ENCODE measurements around the gene LRRC66.

Gene LRRC66

GRCh38 chr4:52010986-52011385 is 9.2 kb downstream of the LRRC66 start:
- Histone ChIP-seq H3K4me2 (ENCODE audit: low read depth, low read length, poor library complexity, severe bottlenecking) (no peak overlapping the region), H3K36me3 (ENCODE audit: low read length) (no peaks in the 10 kb centered on the region), H2AFZ (ENCODE audit: low read depth, low read length, severe bottlenecking) (no peak overlapping the region), H3K9me2 (replicated peaks; ENCODE audit: insufficient read depth, low read length) (no peaks in the 10 kb centered on the region), H3K27me3 (ENCODE audit: low read length) (no peaks in the 10 kb centered on the region), H3K27ac (ENCODE audit: low read depth, low read length) (no peak overlapping the region), H4K20me1 (ENCODE audit: low read depth, low read length) (no peaks in the 10 kb centered on the region), H3K9ac (ENCODE audit: low read length) (no peak overlapping the region), H3F3A (ENCODE audit: insufficient read depth) (no peaks in the 10 kb centered on the region), H3K4me3 (ENCODE audit: insufficient read depth, low read length, poor library complexity, severe bottlenecking) (no peak overlapping the region), H3K9me3 (ENCODE audit: insufficient read depth, low read length) (no peaks in the 10 kb centered on the region), H3K79me2 (ENCODE audit: insufficient read depth, low read length) (no peaks in the 10 kb centered on the region)
- TF ChIP-seq CTCF (IDR thresholded peaks at IDR 0.05; ENCODE audit: insufficient read depth, low read length, poor library complexity, severe bottlenecking) (no peak), EZH2phosphoT487 (conservative IDR thresholded peaks at IDR 0.05; ENCODE audit: low read length) (no peak)

GRCh38 chr4:52006887-52007286 is 13.3 kb downstream of the LRRC66 start:
- Histone ChIP-seq H3K4me3 (ENCODE audit: insufficient read depth, low read length, poor library complexity, severe bottlenecking) (no peak overlapping the region), H3K9me2 (replicated peaks; ENCODE audit: insufficient read depth, low read length) (no peaks in the 10 kb centered on the region), H3K36me3 (ENCODE audit: low read length) (no peaks in the 10 kb centered on the region), H2AFZ (ENCODE audit: low read depth, low read length, severe bottlenecking) (no peak overlapping the region), H3K27me3 (ENCODE audit: low read length) (no peaks in the 10 kb centered on the region), H3K27ac (ENCODE audit: low read depth, low read length) (no peak overlapping the region), H4K20me1 (ENCODE audit: low read depth, low read length) (no peaks in the 10 kb centered on the region), H3K4me2 (ENCODE audit: low read depth, low read length, poor library complexity, severe bottlenecking) (no peak overlapping the region), H3F3A (ENCODE audit: insufficient read depth) (no peaks in the 10 kb centered on the region), H3K9me3 (ENCODE audit: insufficient read depth, low read length) (no peaks in the 10 kb centered on the region), H3K9ac (ENCODE audit: low read length) (no peak overlapping the region), H3K79me2 (ENCODE audit: insufficient read depth, low read length) (no peaks in the 10 kb centered on the region)
- no peak for TF ChIP-seq CTCF (IDR thresholded peaks at IDR 0.05; ENCODE audit: insufficient read depth, low read length, poor library complexity, severe bottlenecking)
- no peak for TF ChIP-seq EZH2phosphoT487 (conservative IDR thresholded peaks at IDR 0.05; ENCODE audit: low read length)

GRCh38 chr4:52005604-52006273 is 14.4 kb downstream of the LRRC66 start:
- Histone ChIP-seq H3K9me2 (replicated peaks; ENCODE audit: insufficient read depth, low read length) (no peaks in the 10 kb centered on the region), H3K9ac (ENCODE audit: low read length) (no peak overlapping the region), H2AFZ (ENCODE audit: low read depth, low read length, severe bottlenecking) (no peak overlapping the region), H3K36me3 (ENCODE audit: low read length) (no peaks in the 10 kb centered on the region), H3K27me3 (ENCODE audit: low read length) (no peaks in the 10 kb centered on the region), H3K4me3 (ENCODE audit: insufficient read depth, low read length, poor library complexity, severe bottlenecking) (no peak overlapping the region), H4K20me1 (ENCODE audit: low read depth, low read length) (no peaks in the 10 kb centered on the region), H3K79me2 (ENCODE audit: insufficient read depth, low read length) (no peaks in the 10 kb centered on the region), H3K9me3 (ENCODE audit: insufficient read depth, low read length) (no peaks in the 10 kb centered on the region), H3K4me2 (ENCODE audit: low read depth, low read length, poor library complexity, severe bottlenecking) (no peak overlapping the region), H3K27ac (ENCODE audit: low read depth, low read length) (no peak overlapping the region), H3F3A (ENCODE audit: insufficient read depth) (no peaks in the 10 kb centered on the region)
- TF ChIP-seq CTCF (IDR thresholded peaks at IDR 0.05; ENCODE audit: insufficient read depth, low read length, poor library complexity, severe bottlenecking) (no peak), EZH2phosphoT487 (conservative IDR thresholded peaks at IDR 0.05; ENCODE audit: low read length) (no peak)

Data from SU-DHL-6 (cell line).